Left hindlimb (tissue), 1 donor: ENCODE measurements around the gene CTDSP2.
A peak's percentile ranks its signal among the peaks of the same experiment; 100 is the strongest.
"Not testable (repeated sequence)": the region's sequence is repeated elsewhere in the genome, so short reads cannot be mapped to it uniquely, and the experiment has no call there.

ENCODE experiments used
- DNase-seq: peaks from one replicate; pipeline ENCODE4 v3.0.0-alpha.2; 2018

Gene CTDSP2

DNA sequence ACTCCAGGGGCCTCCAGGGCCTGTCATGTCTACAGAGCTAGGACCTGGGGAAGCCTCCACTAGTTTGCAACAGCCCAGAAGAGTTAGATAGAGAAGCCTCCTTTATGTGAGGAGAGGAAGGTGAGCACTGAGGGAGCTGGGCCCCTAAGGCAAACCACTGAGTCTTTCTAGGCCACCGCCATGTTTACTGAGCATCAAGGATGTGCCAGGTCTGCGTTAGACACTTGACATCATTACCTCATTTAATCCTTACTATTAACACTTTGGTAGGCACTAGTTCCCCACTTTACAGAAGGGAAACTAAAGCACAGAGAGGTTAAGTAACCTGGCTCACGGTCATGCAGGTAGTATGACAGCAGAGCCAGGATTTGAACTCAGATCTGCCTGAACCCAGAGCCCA lies 12.9 kb downstream of the CTDSP2 start:
- no peak for DNase-seq

- no peak for DNase-seq
Observed at GRCh38 chr12:57832966-57833365, 13.6 kb downstream of the CTDSP2 start.

GRCh38 chr12:57830393-57830792 lies 16.1 kb downstream of the CTDSP2 start:
- DNase-seq = no peak

DNA sequence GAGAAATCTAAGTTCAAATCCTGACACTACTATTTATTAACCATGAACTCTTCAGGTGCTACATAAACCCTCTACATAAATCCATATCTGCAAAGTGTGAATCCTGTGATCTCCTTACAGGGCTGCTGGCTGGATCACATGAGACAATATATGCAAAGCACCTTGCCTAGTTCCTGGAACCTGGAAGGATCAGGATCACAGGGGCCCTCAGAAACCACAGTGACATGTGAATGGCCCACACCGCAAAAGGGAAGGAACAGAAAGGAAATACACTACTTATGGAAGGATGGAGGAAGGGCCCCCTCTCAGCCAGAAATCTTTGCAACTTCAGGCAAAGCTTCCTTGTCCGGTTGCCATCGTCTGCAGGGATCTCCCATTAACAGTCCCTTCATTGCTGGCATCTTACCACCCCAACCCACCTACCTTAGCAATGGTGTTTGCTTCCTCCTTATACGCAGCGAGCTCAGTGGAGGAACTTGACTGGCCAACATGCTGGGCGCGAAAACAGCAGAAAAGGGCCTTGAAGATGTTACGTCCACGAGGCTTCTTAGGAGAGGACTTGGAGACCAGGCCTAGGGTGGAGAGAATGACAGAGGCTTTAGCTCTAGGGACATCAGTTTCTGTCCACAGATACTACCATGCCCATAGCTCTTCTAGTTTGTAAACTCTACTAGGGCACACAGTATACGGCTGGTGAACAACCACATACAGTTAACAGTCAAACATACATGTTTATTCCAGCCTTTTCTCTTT lies 17.3 kb downstream of the CTDSP2 start:
- DNase-seq = no peak

DNA sequence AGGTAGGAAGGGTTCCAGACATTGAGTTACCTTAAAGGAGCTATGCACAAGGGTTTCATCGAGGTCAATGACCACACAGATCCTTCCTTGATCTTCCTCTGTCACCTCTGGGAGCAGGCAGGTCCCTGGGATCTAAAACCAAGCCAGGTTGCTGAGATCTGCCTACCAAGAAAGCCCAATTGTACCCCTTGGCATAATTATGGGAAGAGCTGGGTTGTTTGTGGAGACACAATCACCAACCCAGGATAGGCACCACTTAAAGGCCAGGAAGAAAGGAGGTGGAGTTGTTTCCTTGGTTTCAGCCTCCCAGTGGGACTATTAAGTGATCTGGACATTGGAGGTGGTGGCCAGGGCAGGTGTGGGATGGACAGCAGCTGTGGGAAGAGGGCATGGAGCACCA lies 19.6 kb downstream of the CTDSP2 start:
- DNase-seq = no peak

- no peak for DNase-seq
Observed at GRCh38 chr12:57826400-57826799, 20.1 kb downstream of the CTDSP2 start.

DNA sequence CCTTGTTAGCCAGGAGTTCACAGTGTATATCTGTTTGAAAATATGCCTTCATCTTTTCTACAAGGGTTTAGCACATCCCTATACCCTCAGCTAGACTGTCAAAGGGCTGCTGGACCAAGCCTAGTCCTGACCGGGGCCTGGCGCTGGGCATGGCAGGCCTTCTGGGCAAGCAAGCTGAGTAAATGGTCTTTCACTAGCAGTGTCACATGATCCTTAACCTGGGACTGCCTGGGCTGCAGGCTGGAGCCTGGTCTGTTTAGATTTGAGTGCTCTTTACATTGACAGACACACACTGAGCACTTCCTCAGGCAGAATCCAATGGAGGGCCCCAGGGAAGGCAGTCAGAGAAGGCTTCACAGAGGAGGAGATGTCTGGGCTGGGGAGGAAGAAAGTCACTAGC lies 21.1 kb downstream of the CTDSP2 start:
- peak; percentile 4 for DNase-seq

GRCh38 chr12:57823908-57824640 lies 22.5 kb downstream of the CTDSP2 start:
- peak; percentile 25 for DNase-seq

GRCh38 chr12:57823131-57823907 lies 23.2 kb downstream of the CTDSP2 start:
- peak; percentile 34 for DNase-seq

DNA sequence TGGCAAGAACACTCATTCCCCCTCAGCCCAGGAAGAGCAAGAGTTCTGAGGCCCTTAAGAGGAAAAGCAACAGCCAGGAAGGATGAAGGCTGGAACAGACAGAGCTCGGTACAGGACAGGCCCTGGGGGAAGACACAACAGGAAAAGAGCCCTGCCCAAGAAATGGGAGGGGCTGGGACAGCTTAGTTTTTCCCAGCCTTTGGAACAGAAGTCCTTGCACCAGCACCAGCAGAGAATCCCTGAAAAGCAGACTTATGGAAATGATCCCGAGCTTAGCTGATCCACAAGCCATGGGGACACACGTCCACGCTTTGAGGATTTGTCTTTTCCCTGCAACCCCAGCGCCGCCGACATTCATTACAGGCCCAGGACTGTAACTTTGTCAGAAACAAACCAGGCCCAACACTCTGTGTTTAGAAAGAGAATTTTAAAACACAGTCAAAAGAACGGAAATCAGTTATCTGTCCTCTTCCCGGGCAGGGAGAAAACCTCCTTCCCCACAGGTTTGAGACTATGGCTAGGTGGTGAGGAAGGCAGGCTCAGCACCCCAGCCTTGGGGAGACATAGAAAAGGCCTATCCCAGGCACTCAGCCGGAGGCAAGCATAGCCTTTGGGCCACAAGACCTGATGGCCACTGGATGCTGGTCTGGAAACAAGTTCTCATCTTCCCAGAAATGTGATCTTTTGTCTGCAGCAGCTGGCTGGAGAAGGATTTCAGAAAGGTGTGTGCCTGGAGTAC lies 24.0 kb downstream of the CTDSP2 start:
- DNase-seq = peak; percentile 18

DNA sequence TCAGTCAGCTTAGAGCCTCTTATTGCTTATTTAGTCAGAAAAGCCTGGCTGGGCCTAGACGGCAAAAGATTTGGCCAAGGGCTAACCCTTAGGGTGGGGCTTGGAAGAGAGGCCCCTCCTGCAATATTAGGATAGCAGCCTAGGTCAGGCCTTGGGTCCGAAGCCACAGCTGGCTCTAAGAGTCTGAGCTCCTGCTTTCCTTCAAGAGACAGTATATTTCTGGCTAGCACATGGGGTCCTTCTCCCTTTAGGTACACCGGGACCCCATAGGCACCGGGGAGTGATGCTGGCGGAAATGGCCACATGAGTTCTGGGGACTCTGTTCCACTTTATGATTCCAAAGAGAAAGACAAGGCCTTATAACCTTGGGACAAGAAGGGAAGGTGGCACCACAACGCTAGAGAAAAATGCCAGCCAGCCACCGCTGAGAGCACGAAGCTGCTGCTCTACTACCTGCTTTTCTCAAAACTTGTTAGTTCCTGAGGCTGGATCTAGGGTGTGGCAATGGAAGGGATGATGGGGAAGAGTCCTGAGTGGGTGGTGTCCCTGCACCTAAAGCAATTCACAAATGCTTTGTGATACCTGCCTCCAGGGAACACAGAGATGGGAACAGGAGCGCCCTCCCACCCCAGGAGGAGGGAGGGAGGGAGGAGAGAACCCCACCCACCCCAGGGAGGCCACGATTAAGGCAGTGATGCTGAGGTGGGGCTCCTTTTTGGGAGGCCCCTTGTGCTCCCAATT lies 24.9 kb downstream of the CTDSP2 start:
- DNase-seq = peak; percentile 21

GRCh38 chr12:57821015-57821414 lies 25.5 kb downstream of the CTDSP2 start:
- DNase-seq = peak; percentile 24

GRCh38 chr12:57820119-57820518 lies 26.4 kb downstream of the CTDSP2 start:
- DNase-seq = peak; percentile 11

GRCh38 chr12:57817990-57818331 lies 28.6 kb downstream of the CTDSP2 start:
- DNase-seq = not testable (repeated sequence)

DNA sequence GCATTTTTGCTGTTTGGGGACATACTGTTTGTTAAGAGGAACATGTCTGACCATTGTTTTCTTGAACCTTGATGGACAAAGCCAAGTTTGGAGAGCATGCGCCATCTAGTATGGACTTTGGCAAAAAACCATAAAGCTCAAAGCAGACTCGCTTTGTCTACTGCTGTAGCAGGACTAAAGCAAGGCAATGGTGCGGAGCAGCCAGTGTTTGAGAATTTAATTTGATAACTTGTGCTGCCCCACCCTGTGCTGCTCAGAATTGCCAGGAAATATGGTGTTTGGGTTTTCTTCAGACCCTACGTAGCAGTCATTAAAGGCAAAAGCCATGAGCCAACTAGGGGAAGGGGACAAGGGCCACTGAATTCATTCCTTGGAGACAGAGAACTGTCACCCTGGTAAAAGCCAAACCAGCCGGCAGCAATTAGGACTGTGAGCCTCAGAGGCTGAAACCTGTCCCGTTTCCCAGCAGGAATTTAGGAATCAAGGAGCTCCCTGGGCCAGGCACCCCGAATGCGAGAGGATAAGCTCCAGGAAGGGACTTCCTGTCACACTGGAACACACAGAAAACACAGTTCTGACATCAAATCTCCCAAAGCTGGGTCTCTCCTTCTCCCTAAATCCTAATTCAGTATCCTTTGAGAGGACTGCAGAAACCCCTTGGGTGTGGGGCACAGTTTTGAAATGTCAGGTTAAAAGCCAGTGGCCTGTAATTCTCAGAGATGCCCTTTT lies 29.1 kb downstream of the CTDSP2 start:
- DNase-seq = no peak

DNA sequence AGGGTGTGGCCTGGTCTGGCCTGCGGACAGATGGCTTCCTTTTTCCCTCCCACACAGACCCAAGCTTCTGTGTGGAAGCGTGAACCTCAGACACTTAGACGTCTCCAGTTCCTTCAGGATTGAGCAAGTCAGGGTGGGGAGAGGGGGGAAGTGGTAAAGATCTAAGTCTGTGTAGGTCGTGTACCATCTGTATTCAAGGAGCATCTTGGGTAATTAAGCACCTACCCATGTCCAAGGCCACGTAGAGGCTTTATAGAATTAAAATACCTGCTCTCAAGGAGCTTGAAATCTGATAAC lies 29.7 kb downstream of the CTDSP2 start:
- DNase-seq = no peak

DNA sequence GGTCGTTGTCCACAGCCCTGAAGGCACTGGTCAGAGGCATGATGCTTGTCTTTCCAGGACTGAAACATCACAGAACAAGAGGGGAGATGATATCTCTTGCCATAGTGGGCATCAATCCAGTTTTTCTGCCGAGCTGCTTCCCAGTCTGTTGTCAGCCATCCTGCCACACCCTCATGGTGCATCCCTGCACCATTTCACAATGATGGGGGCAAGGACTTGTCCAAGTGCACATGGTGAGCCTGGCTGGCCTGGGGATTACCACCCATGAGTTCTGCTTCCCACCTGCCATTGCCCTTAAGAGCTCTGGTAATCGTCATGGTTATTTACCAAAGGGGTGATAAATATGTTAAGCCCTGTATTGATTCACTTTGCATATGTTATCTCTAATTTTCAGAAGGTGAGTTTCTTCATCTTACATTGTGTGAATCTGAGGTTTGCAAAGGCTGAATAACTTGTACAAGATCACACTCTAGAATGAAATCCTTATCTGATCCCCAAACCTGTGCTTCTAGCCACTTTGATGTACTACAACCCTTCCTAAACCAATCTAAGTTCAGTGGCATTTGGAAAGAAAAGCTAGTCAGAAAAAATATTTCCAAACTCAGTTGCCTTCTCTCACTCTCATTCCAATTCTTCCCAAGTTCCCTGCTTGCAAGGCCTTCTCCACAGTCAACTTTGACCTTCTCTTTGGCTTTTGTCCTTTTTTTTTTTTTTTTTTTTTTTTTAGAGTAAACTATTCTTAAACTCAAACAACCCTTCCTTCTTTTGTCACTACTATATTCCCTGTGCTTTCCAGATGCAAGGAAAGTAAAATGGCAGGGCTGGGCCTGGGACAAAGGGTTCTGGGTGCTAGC lies 30.3 kb downstream of the CTDSP2 start:
- no peak for DNase-seq

GRCh38 chr12:57815177-57816000 lies 31.1 kb downstream of the CTDSP2 start:
- no peak for DNase-seq

GRCh38 chr12:57813971-57814772 lies 32.4 kb downstream of the CTDSP2 start:
- no peak for DNase-seq
